HFFc6 (cell line): Measurements from ENCODE around the gene LAMA2. TPM values are rescaled to one million over a fixed set of nuclear protein-coding genes. Genes with fewer than 3 reads are reported as not detected.

Experiments
- DNase-seq: peaks from one replicate; pipeline ENCODE4 v3.0.0-alpha.2; 2018
- H3K27ac Mint-ChIP-seq: 2 replicates; pipeline ENCODE4 v1.8.0; 2020; ENCODE audit warnings: mild to moderate bottlenecking, mixed read lengths
- H3K27me3 Mint-ChIP-seq: 2 replicates; pipeline ENCODE4 v1.8.0; 2021; ENCODE audit warnings: mild to moderate bottlenecking, moderate library complexity, mixed read lengths; ENCODE audit not compliant: insufficient read depth
- H3K36me3 Mint-ChIP-seq: 2 replicates; pipeline ENCODE4 v1.8.0; 2021; ENCODE audit warnings: low read depth, mixed read lengths
- H3K4me1 Mint-ChIP-seq: 2 replicates; pipeline ENCODE4 v1.8.0; 2020; ENCODE audit warnings: low read depth, mixed read lengths
- H3K4me3 Mint-ChIP-seq: 2 replicates; pipeline ENCODE4 v1.8.0; 2020; ENCODE audit warnings: mild to moderate bottlenecking, moderate library complexity, mixed read lengths
- H3K9me3 Mint-ChIP-seq: 2 replicates; pipeline ENCODE4 v1.8.0; 2020; ENCODE audit warnings: mild to moderate bottlenecking, mixed read lengths
- CTCF ChIP-seq: fragments of 200-600 bp; sonication (generic); IDR thresholded peaks from 2 replicates; pipeline ENCODE4 v1.5.0; 2021; ENCODE audit warnings: antibody characterized with exemption, mild to moderate bottlenecking
- total RNA-seq, 6 experiments: library from RNA; stranded (reverse); fragmentation: NEBNext Ultra II Directional; extraction: Animal tissue kit (Norgen Biotek cat#: 25700); gene quantifications; 2 replicates in 1 of 6; 3 replicates in 5 of 6; pipeline ENCODE4 v1.2.3, GENCODE V29; 2021

The LAMA2 gene
- total RNA-seq, 6 experiments from 2014 or later = 8.2 to 14.3 (median 10.5) TPM

GRCh38 chr6:129446272-129447197, 563.6 kb downstream of the LAMA2 start:
- Mint-ChIP-seq H3K4me1 (no peaks in the 10 kb centered on the region), H3K4me3 (no peak overlapping the region), H3K36me3 (no peaks in the 10 kb centered on the region), H3K27me3 (no peaks in the 10 kb centered on the region; the same call in 1 of the 2 replicates), H3K27ac (no peak overlapping the region), H3K9me3 (no peaks in the 10 kb centered on the region)
- no peak for DNase-seq
- TF ChIP-seq CTCF = no peak

GRCh38 chr6:129447198-129447565, 564.2 kb downstream of the LAMA2 start:
- Mint-ChIP-seq H3K36me3 (no peaks in the 10 kb centered on the region), H3K9me3 (no peaks in the 10 kb centered on the region), H3K27me3 (no peaks in the 10 kb centered on the region; the same call in 1 of the 2 replicates), H3K4me1 (no peaks in the 10 kb centered on the region), H3K4me3 (no peak overlapping the region), H3K27ac (no peak overlapping the region)
- no peak for TF ChIP-seq CTCF
- DNase-seq = no peak

GRCh38 chr6:129448965-129449364, 566.0 kb downstream of the LAMA2 start:
- H3K9me3 Mint-ChIP-seq = no peaks in the 10 kb centered on the region
- no peak overlapping the region for H3K4me3 Mint-ChIP-seq
- no peak for TF ChIP-seq CTCF
- DNase-seq = no peak
- no peaks in the 10 kb centered on the region for H3K4me1 Mint-ChIP-seq
- no peak overlapping the region for H3K27ac Mint-ChIP-seq
- no peaks in the 10 kb centered on the region for H3K36me3 Mint-ChIP-seq
- no peaks in the 10 kb centered on the region; the same call in 1 of the 2 replicates for H3K27me3 Mint-ChIP-seq

- Mint-ChIP-seq H3K4me1 (no peaks in the 10 kb centered on the region), H3K27ac (no peak overlapping the region), H3K36me3 (no peaks in the 10 kb centered on the region), H3K9me3 (no peaks in the 10 kb centered on the region), H3K27me3 (no peaks in the 10 kb centered on the region; the same call in 1 of the 2 replicates), H3K4me3 (no peak overlapping the region)
- no peak for TF ChIP-seq CTCF
- DNase-seq = no peak
Observed at GRCh38 chr6:129451187-129451586, 568.2 kb downstream of the LAMA2 start.

GRCh38 chr6:129453073-129453472, 570.1 kb downstream of the LAMA2 start:
- no peaks in the 10 kb centered on the region; the same call in 1 of the 2 replicates for H3K27me3 Mint-ChIP-seq
- H3K4me1 Mint-ChIP-seq = no peaks in the 10 kb centered on the region
- H3K36me3 Mint-ChIP-seq = no peaks in the 10 kb centered on the region
- DNase-seq = no peak
- H3K4me3 Mint-ChIP-seq = no peak overlapping the region
- TF ChIP-seq CTCF = no peak
- H3K9me3 Mint-ChIP-seq = no peaks in the 10 kb centered on the region
- H3K27ac Mint-ChIP-seq = no peak overlapping the region
